Cardiac fibroblast (primary cell): ENCODE data around the gene NCCRP1.

Experiments
- DNase-seq, 2 donors: peaks; one replicate each; pipeline versions ENCODE4 v3.0.0 to v3.0.0-alpha.2; 2010; ENCODE audit warnings: low read depth in 2 of 2
- H3K4me3 ChIP-seq, 2 donors: replicated peaks in 1 of 2; 1 replicate in 1 of 2; 2 replicates in 1 of 2; pipeline ENCODE4 v1.5.1; 2011; ENCODE audit warnings: low read depth in 2 of 2, low read length in 2 of 2, mild to moderate bottlenecking in 2 of 2, moderate library complexity in 1 of 2
- CTCF ChIP-seq: IDR thresholded peaks from one replicate; pipeline ENCODE4 v1.5.1; 2011; ENCODE audit warnings: low read depth, mild to moderate bottlenecking, low read length, inconsistent platforms

NCCRP1 gene

GRCh38 chr19:39154100-39154628, 42.6 kb upstream of the NCCRP1 start:
- H3K4me3 ChIP-seq: no peak overlapping the region

GRCh38 chr19:39154629-39155100, 42.1 kb upstream of the NCCRP1 start:
- no peak for DNase-seq
- no peak overlapping the region for H3K4me3 ChIP-seq
- no peak for TF ChIP-seq CTCF

More at GRCh38 chr19:39154100-39154628, 42.6 kb upstream of the NCCRP1 start:
- TF ChIP-seq CTCF: no peak
- DNase-seq: no peak

- no peak for TF ChIP-seq CTCF
- no peak for DNase-seq
Measured at GRCh38 chr19:39155114-39155700, 41.6 kb upstream of the NCCRP1 start.

GRCh38 chr19:39155741-39156140, 41.0 kb upstream of the NCCRP1 start:
- no peak for TF ChIP-seq CTCF
- H3K4me3 ChIP-seq: no peak overlapping the region
- no peak for DNase-seq

More at GRCh38 chr19:39155114-39155700, 41.6 kb upstream of the NCCRP1 start:
- no peak overlapping the region for H3K4me3 ChIP-seq

GRCh38 chr19:39156326-39157230, 40.2 kb upstream of the NCCRP1 start:
- H3K4me3 ChIP-seq: no peak overlapping the region
- DNase-seq: no peak

More at GRCh38 chr19:39156326-39157230, 40.2 kb upstream of the NCCRP1 start:
- TF ChIP-seq CTCF: no peak
